OCI-LY1 (cell line): Measurements from ENCODE around the gene NBPF6.
"Not testable (repeated sequence)": the region's sequence is repeated elsewhere in the genome, so short reads cannot be mapped to it uniquely, and the experiment has no call there.

Source experiments
- H2AFZ ChIP-seq: fragments of 200-600 bp; sonication (generic), shearing (Covaris generic); 2 replicates; pipeline ENCODE4 v1.6.0; 2014; ENCODE audit warnings: antibody characterized with exemption, mild to moderate bottlenecking, low read length
- H3F3A ChIP-seq: fragments of 200-600 bp; sonication (generic), shearing (Covaris generic); 2 replicates; pipeline ENCODE4 v1.6.0; 2014; ENCODE audit warnings: mild to moderate bottlenecking, antibody characterized with exemption, low read length, moderate library complexity; ENCODE audit not compliant: insufficient read depth
- H3K27ac ChIP-seq: fragments of 200-600 bp; sonication (generic); 2 replicates; pipeline ENCODE4 v1.5.1; 2014; ENCODE audit warnings: low read length, mixed run types, mild to moderate bottlenecking, low read depth; ENCODE audit not compliant: poor library complexity, severe bottlenecking
- H3K27me3 ChIP-seq: fragments of 200-600 bp; sonication (generic); 2 replicates; pipeline ENCODE4 v1.6.0; 2014; ENCODE audit warnings: antibody characterized with exemption, mild to moderate bottlenecking, low read length, moderate library complexity; ENCODE audit not compliant: insufficient read depth
- H3K36me3 ChIP-seq: fragments of 200-600 bp; sonication (generic); 2 replicates; pipeline ENCODE4 v1.6.1; 2014; ENCODE audit warnings: mild to moderate bottlenecking, antibody characterized with exemption, low read length, moderate library complexity, mixed read lengths; ENCODE audit not compliant: insufficient read depth
- H3K4me1 ChIP-seq: fragments of 200-600 bp; sonication (generic); 2 replicates; pipeline ENCODE4 v1.5.1; 2014; ENCODE audit warnings: mild to moderate bottlenecking, low read length, moderate library complexity; ENCODE audit not compliant: insufficient read depth, severe bottlenecking
- H3K4me2 ChIP-seq: fragments of 200-600 bp; sonication (generic), shearing (Covaris generic); 2 replicates; pipeline ENCODE4 v1.6.1; 2014; ENCODE audit warnings: low read length
- H3K4me3 ChIP-seq: fragments of 200-600 bp; sonication (generic); 2 replicates; pipeline ENCODE4 v1.5.1; 2014; ENCODE audit warnings: low read length, low read depth, mild to moderate bottlenecking, mixed read lengths; ENCODE audit not compliant: poor library complexity, severe bottlenecking
- H3K79me2 ChIP-seq: fragments of 200-600 bp; shearing (Covaris generic); 2 replicates; pipeline ENCODE4 v1.6.1; 2016; ENCODE audit warnings: mixed run types, low read length, mixed read lengths; ENCODE audit not compliant: insufficient read depth
- H3K9ac ChIP-seq: fragments of 200-600 bp; sonication (generic), shearing (Covaris generic); 2 replicates; pipeline ENCODE4 v1.6.1; 2014; ENCODE audit warnings: mild to moderate bottlenecking, low read length, mixed read lengths
- H3K9me2 ChIP-seq: fragments of 200-600 bp; sonication (generic), shearing (Covaris generic); 2 replicates; pipeline ENCODE4 v1.6.1; 2014; ENCODE audit warnings: low read depth, mild to moderate bottlenecking, low read length, mixed read lengths
- H3K9me3 ChIP-seq: fragments of 200-600 bp; shearing (Covaris generic); 2 replicates; pipeline ENCODE4 v1.6.1; 2014; ENCODE audit warnings: low read length, mixed read lengths
- H4K20me1 ChIP-seq: fragments of 200-600 bp; sonication (generic), shearing (Covaris generic); 2 replicates; pipeline ENCODE4 v1.6.0; 2016; ENCODE audit warnings: mild to moderate bottlenecking, low read length; ENCODE audit not compliant: insufficient read depth

The NBPF6 gene

GRCh38 chr1:108438536-108438935, 11.6 kb upstream of the NBPF6 start:
- not testable (repeated sequence) for H3K4me3 ChIP-seq, H3K27me3 ChIP-seq, H3K36me3 ChIP-seq, H3K9ac ChIP-seq, H4K20me1 ChIP-seq, H3F3A ChIP-seq, H3K4me2 ChIP-seq, H3K79me2 ChIP-seq, H3K9me3 ChIP-seq, H3K9me2 ChIP-seq, H3K27ac ChIP-seq, H2AFZ ChIP-seq, H3K4me1 ChIP-seq

- not testable (repeated sequence) for H3K4me1 ChIP-seq, H3K27ac ChIP-seq
These were observed 4.4 kb downstream of the NBPF6 start for GRCh38 chr1:108454521-108454920.

GRCh38 chr1:108458661-108459060, 8.5 kb downstream of the NBPF6 start:
- H3K79me2 ChIP-seq, H3K4me3 ChIP-seq, H3K9me3 ChIP-seq, H3K9ac ChIP-seq, H3K4me1 ChIP-seq, H3K27me3 ChIP-seq, H3K27ac ChIP-seq, H3F3A ChIP-seq, H2AFZ ChIP-seq, H3K4me2 ChIP-seq, H4K20me1 ChIP-seq, H3K36me3 ChIP-seq, H3K9me2 ChIP-seq: not testable (repeated sequence)

More at GRCh38 chr1:108454521-108454920, 4.4 kb downstream of the NBPF6 start:
- H3K4me2 ChIP-seq, H3K79me2 ChIP-seq, H3K9me2 ChIP-seq, H2AFZ ChIP-seq, H3K4me3 ChIP-seq, H3F3A ChIP-seq, H3K36me3 ChIP-seq, H3K9ac ChIP-seq, H4K20me1 ChIP-seq, H3K9me3 ChIP-seq, H3K27me3 ChIP-seq: not testable (repeated sequence)

GRCh38 chr1:108461758-108462157, 11.6 kb downstream of the NBPF6 start:
- H3K4me1 ChIP-seq, H4K20me1 ChIP-seq, H3K9me2 ChIP-seq, H3K4me3 ChIP-seq, H3K27me3 ChIP-seq, H3F3A ChIP-seq, H3K9ac ChIP-seq, H3K4me2 ChIP-seq, H3K79me2 ChIP-seq, H3K9me3 ChIP-seq, H3K27ac ChIP-seq, H2AFZ ChIP-seq, H3K36me3 ChIP-seq: not testable (repeated sequence)

GRCh38 chr1:108463962-108464361, 13.8 kb downstream of the NBPF6 start:
- not testable (repeated sequence) for H3K9me3 ChIP-seq, H3K4me3 ChIP-seq, H3K27me3 ChIP-seq, H3K4me1 ChIP-seq, H3F3A ChIP-seq, H3K9ac ChIP-seq, H3K4me2 ChIP-seq, H3K36me3 ChIP-seq, H3K9me2 ChIP-seq, H3K27ac ChIP-seq, H4K20me1 ChIP-seq, H2AFZ ChIP-seq, H3K79me2 ChIP-seq

- not testable (repeated sequence) for H3K4me3 ChIP-seq, H3K4me2 ChIP-seq, H4K20me1 ChIP-seq, H3F3A ChIP-seq, H3K79me2 ChIP-seq, H3K27ac ChIP-seq, H3K27me3 ChIP-seq, H3K4me1 ChIP-seq, H3K9me2 ChIP-seq, H3K9me3 ChIP-seq, H2AFZ ChIP-seq, H3K36me3 ChIP-seq, H3K9ac ChIP-seq
These were observed 16.0 kb downstream of the NBPF6 start for GRCh38 chr1:108466166-108466565.

- H3K27me3 ChIP-seq, H3K9me2 ChIP-seq, H3K79me2 ChIP-seq, H3K4me2 ChIP-seq, H3K4me1 ChIP-seq, H4K20me1 ChIP-seq, H3K36me3 ChIP-seq, H3F3A ChIP-seq, H2AFZ ChIP-seq, H3K27ac ChIP-seq, H3K9me3 ChIP-seq, H3K9ac ChIP-seq, H3K4me3 ChIP-seq: not testable (repeated sequence)
These were observed 17.0 kb downstream of the NBPF6 start for GRCh38 chr1:108467155-108467554.

GRCh38 chr1:108470750-108471149, 20.6 kb downstream of the NBPF6 start:
- H3K9me2 ChIP-seq, H2AFZ ChIP-seq, H3K4me1 ChIP-seq, H3K4me3 ChIP-seq, H3K36me3 ChIP-seq, H3F3A ChIP-seq, H3K9me3 ChIP-seq, H3K79me2 ChIP-seq, H3K9ac ChIP-seq, H4K20me1 ChIP-seq, H3K27me3 ChIP-seq, H3K4me2 ChIP-seq, H3K27ac ChIP-seq: not testable (repeated sequence)
